ENCODE measurements around the gene FNIP1. TPM values are rescaled to one million over a fixed set of nuclear protein-coding genes. Genes with fewer than 3 reads are reported as not detected.
"Not testable (repeated sequence)": the region's sequence is repeated elsewhere in the genome, so short reads cannot be mapped to it uniquely, and the experiment has no call there.

The FNIP1 gene
- total RNA-seq = 10 to 100 TPM; 26.7 to 32.7 (median 27.7) TPM
- total RNA-seq (2013) = 30.6 TPM
- total RNA-seq = 40.1 to 117 (median 63.9) reads per million in 29 experiments

GRCh38 chr5:131796793-131797693, at the start of gene FNIP1:
Gene FNIP1, minus strand, starts transcription at chr5:131797017. Its CDS starts 96 bp downstream, at chr5:131796921.
- peak; percentile 94 to 97 (median 96) for ATAC-seq (replicated peaks in 1 of 4)
- peak within 1 kb of the TSS; percentile 88 for H3K27ac ChIP-seq (ENCODE audit: low read length)
- no peaks in the 10 kb centered on the region for H3K9me3 ChIP-seq
- WGBS (ENCODE audit: insufficient coverage) = under 1% methylated on average over 78 of the region's 79 CpGs
- CTCF ChIA-PET = interaction anchor here (0.7 kb wide), 2 partner anchors 33 to 208 kb away, joined by 3 to 5 read pairs; no protein-coding TSS in a partner anchor
- peak within 1 kb of the TSS; percentile 93 to 97 for H3K27ac Mint-ChIP-seq
- POLR2A ChIA-PET = interaction anchor here (0.5 to 0.9 kb wide), 6 partner anchors 97 to 1165 kb away, joined by 3 to 4 read pairs (median 3); no protein-coding TSS in a partner anchor
- H3K4me3 ChIP-seq (ENCODE audit: control insufficient read depth in 1 of 2, extremely low read depth in 1 of 2, low read length in 1 of 2) = peak within 1 kb of the TSS; percentile 76 to 83
- no peaks in the 10 kb centered on the region for H3K9me3 Mint-ChIP-seq
- H3K36me3 Mint-ChIP-seq = peaks cover 3% of the 10 kb centered on the region
- no peaks in the 10 kb centered on the region for H3K27me3 Mint-ChIP-seq
- no peaks in the 10 kb centered on the region for H3K27me3 ChIP-seq (replicated peaks in 1 of 2; ENCODE audit: control insufficient read depth in 2 of 2, extremely low read depth in 1 of 2, insufficient read depth in 2 of 2, low read length in 1 of 2)
- H3K4me1 Mint-ChIP-seq = peaks cover 42 to 48% (median 42%) of the 10 kb centered on the region in 3 donors
- H3K4me1 ChIP-seq (ENCODE audit: control insufficient read depth in 1 of 2, extremely low read depth in 1 of 2, insufficient read depth in 2 of 2, low read length in 2 of 2) = peaks cover 8 to 10% of the 10 kb centered on the region in 2 experiments
- peak within 1 kb of the TSS; percentile 95 to 98 (median 98) for H3K4me3 Mint-ChIP-seq
- no peaks in the 10 kb centered on the region for H3K36me3 ChIP-seq (ENCODE audit: control insufficient read depth in 2 of 2, extremely low read depth in 1 of 2, insufficient read depth in 1 of 2, low read length in 1 of 2)
- DNase-seq = peak; percentile 95 to 99 (median 98)

- Histone ChIP-seq H3K27ac (ENCODE audit: low read length) (no peak overlapping the region), H3K4me3 (ENCODE audit: control insufficient read depth in 1 of 2, extremely low read depth in 1 of 2, low read length in 1 of 2) (no peak overlapping the region), H3K4me1 (ENCODE audit: control insufficient read depth in 1 of 2, extremely low read depth in 1 of 2, insufficient read depth in 2 of 2, low read length in 2 of 2) (no peaks in the 10 kb centered on the region), H3K36me3 (ENCODE audit: control insufficient read depth in 2 of 2, extremely low read depth in 1 of 2, insufficient read depth in 1 of 2, low read length in 1 of 2) (no peaks in the 10 kb centered on the region), H3K9me3 (no peaks in the 10 kb centered on the region), H3K27me3 (replicated peaks in 1 of 2; ENCODE audit: control insufficient read depth in 2 of 2, extremely low read depth in 1 of 2, insufficient read depth in 2 of 2, low read length in 1 of 2) (peaks cover 0 to 5% of the 10 kb centered on the region in 2 experiments)
- no peak for ATAC-seq (replicated peaks in 1 of 4)
- no CpG with 5 or more reads among the region's 1 CpG for WGBS (ENCODE audit: insufficient coverage)
- Mint-ChIP-seq H3K27ac (no peak overlapping the region), H3K9me3 (peaks cover 18 to 52% (median 36%) of the 10 kb centered on the region in 3 donors), H3K36me3 (peaks cover 42% of the 10 kb centered on the region), H3K4me1 (no peaks in the 10 kb centered on the region), H3K27me3 (peaks cover 0 to 3% of the 10 kb centered on the region in 2 donors), H3K4me3 (no peak overlapping the region)
- ChIA-PET CTCF (interaction anchor here (0.6 kb wide), 3 partner anchors 183 to 329 kb away, joined by 3 to 5 read pairs (median 4); no protein-coding TSS in a partner anchor), POLR2A (no interaction called here)
- DNase-seq = no peak
Observed at GRCh38 chr5:131846536-131846935, 49.7 kb upstream of the FNIP1 start.

GRCh38 chr5:131845828-131846227, 49.0 kb upstream of the FNIP1 start:
- H3K9me3 Mint-ChIP-seq = peaks cover 18 to 53% (median 36%) of the 10 kb centered on the region in 3 donors
- no peaks in the 10 kb centered on the region for H3K4me1 Mint-ChIP-seq
- POLR2A ChIA-PET = no interaction called here
- DNase-seq (no peak), ATAC-seq (replicated peaks in 1 of 4) (no peak)
- Histone ChIP-seq H3K36me3 (ENCODE audit: control insufficient read depth in 2 of 2, extremely low read depth in 1 of 2, insufficient read depth in 1 of 2, low read length in 1 of 2) (no peaks in the 10 kb centered on the region), H3K27me3 (replicated peaks in 1 of 2; ENCODE audit: control insufficient read depth in 2 of 2, extremely low read depth in 1 of 2, insufficient read depth in 2 of 2, low read length in 1 of 2) (peaks cover 0 to 5% of the 10 kb centered on the region in 2 experiments), H3K4me3 (ENCODE audit: control insufficient read depth in 1 of 2, extremely low read depth in 1 of 2, low read length in 1 of 2) (no peak overlapping the region), H3K27ac (ENCODE audit: low read length) (no peak overlapping the region), H3K9me3 (no peaks in the 10 kb centered on the region), H3K4me1 (ENCODE audit: control insufficient read depth in 1 of 2, extremely low read depth in 1 of 2, insufficient read depth in 2 of 2, low read length in 2 of 2) (no peaks in the 10 kb centered on the region)
- CTCF ChIA-PET = interaction anchor here (0.6 to 1.1 kb wide), 3 partner anchors 162 to 291 kb away, joined by 3 to 5 read pairs (median 3); no protein-coding TSS in a partner anchor
- peaks cover 42% of the 10 kb centered on the region for H3K36me3 Mint-ChIP-seq
- H3K27me3 Mint-ChIP-seq = peaks cover 0 to 3% of the 10 kb centered on the region in 2 donors
- no peak overlapping the region for H3K4me3 Mint-ChIP-seq
- H3K27ac Mint-ChIP-seq = no peak overlapping the region

GRCh38 chr5:131842971-131843370, 46.2 kb upstream of the FNIP1 start:
- H3K27me3 Mint-ChIP-seq; H3K27ac Mint-ChIP-seq; H3K4me3 ChIP-seq (ENCODE audit: control insufficient read depth in 1 of 2, extremely low read depth in 1 of 2, low read length in 1 of 2); H3K4me1 Mint-ChIP-seq; H3K9me3 ChIP-seq; H3K27me3 ChIP-seq (replicated peaks in 1 of 2; ENCODE audit: control insufficient read depth in 2 of 2, extremely low read depth in 1 of 2, insufficient read depth in 2 of 2, low read length in 1 of 2); H3K4me3 Mint-ChIP-seq; H3K4me1 ChIP-seq (ENCODE audit: control insufficient read depth in 1 of 2, extremely low read depth in 1 of 2, insufficient read depth in 2 of 2, low read length in 2 of 2); CTCF ChIA-PET; POLR2A ChIA-PET; DNase-seq; H3K36me3 ChIP-seq (ENCODE audit: control insufficient read depth in 2 of 2, extremely low read depth in 1 of 2, insufficient read depth in 1 of 2, low read length in 1 of 2); H3K27ac ChIP-seq (ENCODE audit: low read length); ATAC-seq (replicated peaks in 1 of 4): not testable (repeated sequence)
- Mint-ChIP-seq H3K9me3 (peaks cover 29 to 56% (median 44%) of the 10 kb centered on the region in 3 donors), H3K36me3 (peaks cover 38% of the 10 kb centered on the region)
- no CpG with 5 or more reads among the region's 1 CpG for WGBS (ENCODE audit: insufficient coverage)

- POLR2A ChIA-PET; H3K36me3 ChIP-seq (ENCODE audit: control insufficient read depth in 2 of 2, extremely low read depth in 1 of 2, insufficient read depth in 1 of 2, low read length in 1 of 2); DNase-seq; H3K4me1 ChIP-seq (ENCODE audit: control insufficient read depth in 1 of 2, extremely low read depth in 1 of 2, insufficient read depth in 2 of 2, low read length in 2 of 2); H3K27me3 Mint-ChIP-seq; H3K27ac ChIP-seq (ENCODE audit: low read length); H3K4me3 ChIP-seq (ENCODE audit: control insufficient read depth in 1 of 2, extremely low read depth in 1 of 2, low read length in 1 of 2); H3K9me3 Mint-ChIP-seq; H3K4me1 Mint-ChIP-seq; H3K27ac Mint-ChIP-seq; H3K9me3 ChIP-seq; H3K36me3 Mint-ChIP-seq; H3K27me3 ChIP-seq (replicated peaks in 1 of 2; ENCODE audit: control insufficient read depth in 2 of 2, extremely low read depth in 1 of 2, insufficient read depth in 2 of 2, low read length in 1 of 2); H3K4me3 Mint-ChIP-seq; ATAC-seq (replicated peaks in 1 of 4): not testable (repeated sequence)
- WGBS (ENCODE audit: insufficient coverage) = 100% methylated on average over 1 of the region's 2 CpGs
- CTCF ChIA-PET = interaction anchor here in 1 of 2 donors (0.6 kb wide), 1 partner anchor 1108 kb away, joined by 3 read pairs; no protein-coding TSS in a partner anchor
Observed at GRCh38 chr5:131832702-131833101, 35.9 kb upstream of the FNIP1 start.

GRCh38 chr5:131825404-131826013, 28.7 kb upstream of the FNIP1 start:
- ChIA-PET CTCF (no interaction called here), POLR2A (no interaction called here)
- Mint-ChIP-seq H3K9me3 (peaks cover 0 to 8% (median 0%) of the 10 kb centered on the region in 3 donors), H3K4me1 (peaks cover 0 to 7% (median 6%) of the 10 kb centered on the region in 3 donors), H3K27ac (no peak overlapping the region), H3K4me3 (no peak overlapping the region), H3K27me3 (peaks cover 0 to 9% of the 10 kb centered on the region in 2 donors), H3K36me3 (peaks cover 9% of the 10 kb centered on the region)
- H3K36me3 ChIP-seq (ENCODE audit: control insufficient read depth in 2 of 2, extremely low read depth in 1 of 2, insufficient read depth in 1 of 2, low read length in 1 of 2) = no peaks in the 10 kb centered on the region
- no peak for ATAC-seq (replicated peaks in 1 of 4)
- WGBS (ENCODE audit: insufficient coverage) = no CpG with 5 or more reads among the region's 2 CpGs
- no peaks in the 10 kb centered on the region for H3K9me3 ChIP-seq
- no peaks in the 10 kb centered on the region for H3K4me1 ChIP-seq (ENCODE audit: control insufficient read depth in 1 of 2, extremely low read depth in 1 of 2, insufficient read depth in 2 of 2, low read length in 2 of 2)
- no peak overlapping the region for H3K4me3 ChIP-seq (ENCODE audit: control insufficient read depth in 1 of 2, extremely low read depth in 1 of 2, low read length in 1 of 2)
- no peak overlapping the region for H3K27ac ChIP-seq (ENCODE audit: low read length)
- DNase-seq = no peak
- H3K27me3 ChIP-seq (replicated peaks in 1 of 2; ENCODE audit: control insufficient read depth in 2 of 2, extremely low read depth in 1 of 2, insufficient read depth in 2 of 2, low read length in 1 of 2) = peaks cover 0 to 4% of the 10 kb centered on the region in 2 experiments

All from T-cell (primary cell).